Activated CD8-positive, alpha-beta memory T cell treated with anti-CD3 and anti-CD28 coated beads for 4 hours (primary cell): Measurements from ENCODE around the gene CDCP2.
"Not testable (repeated sequence)": the region's sequence is repeated elsewhere in the genome, so short reads cannot be mapped to it uniquely, and the experiment has no call there.

ENCODE experiments used
- DNase-seq, 2 donors: peaks; one replicate each; pipeline ENCODE4 v3.0.0-alpha.2; 2020; ENCODE audit warnings: low read depth in 2 of 2

Gene CDCP2

GRCh38 chr1:54168206-54168965 is 15.6 kb upstream of the CDCP2 start:
- no peak for DNase-seq

- DNase-seq, result no peak
These were observed 14.8 kb upstream of the CDCP2 start for GRCh38 chr1:54167422-54168139.

- not testable (repeated sequence) for DNase-seq
These were observed 13.6 kb upstream of the CDCP2 start for GRCh38 chr1:54166357-54166756.

GRCh38 chr1:54165146-54165545 is 12.3 kb upstream of the CDCP2 start:
- no peak for DNase-seq

- no peak for DNase-seq
These were observed 10.8 kb upstream of the CDCP2 start for GRCh38 chr1:54163573-54163972.

- no peak for DNase-seq
These were observed 10.3 kb upstream of the CDCP2 start for GRCh38 chr1:54163051-54163450.

GRCh38 chr1:54161495-54162168 is 8.8 kb upstream of the CDCP2 start:
- DNase-seq, result no peak

GRCh38 chr1:54160351-54160750 is 7.6 kb upstream of the CDCP2 start:
- no peak for DNase-seq

- DNase-seq, result no peak
These were observed 7.0 kb upstream of the CDCP2 start for GRCh38 chr1:54159733-54160316.

GRCh38 chr1:54158071-54158470 is 5.3 kb upstream of the CDCP2 start:
- DNase-seq, result no peak

GRCh38 chr1:54157401-54157800 is 4.6 kb upstream of the CDCP2 start:
- DNase-seq, result no peak

GRCh38 chr1:54156986-54157385 is 4.2 kb upstream of the CDCP2 start:
- no peak for DNase-seq

- no peak for DNase-seq
These were observed 3.4 kb upstream of the CDCP2 start for GRCh38 chr1:54156201-54156600.

GRCh38 chr1:54153535-54154439 is 987 bp upstream of the CDCP2 start:
- no peak for DNase-seq

- DNase-seq, result no peak
These were observed 1.8 kb downstream of the CDCP2 start for GRCh38 chr1:54151013-54151412.

GRCh38 chr1:54149734-54150133 is 3.1 kb downstream of the CDCP2 start:
- no peak for DNase-seq

GRCh38 chr1:54144366-54144765 is 8.4 kb downstream of the CDCP2 start:
- no peak for DNase-seq

GRCh38 chr1:54142146-54142900 is 10.5 kb downstream of the CDCP2 start:
- no peak for DNase-seq

GRCh38 chr1:54139711-54140110 is 13.1 kb downstream of the CDCP2 start:
- no peak for DNase-seq

- no peak for DNase-seq
These were observed 13.8 kb downstream of the CDCP2 start for GRCh38 chr1:54138994-54139393.
